COLO668 (cell line): Measurements from ENCODE around the gene KCTD20.

Experiments
- DNase-seq: peaks from one replicate; lab custom pipeline; 2025; ENCODE audit not compliant: unreplicated experiment; lab: John Stamatoyannopoulos, UW

Gene KCTD20

DNA sequence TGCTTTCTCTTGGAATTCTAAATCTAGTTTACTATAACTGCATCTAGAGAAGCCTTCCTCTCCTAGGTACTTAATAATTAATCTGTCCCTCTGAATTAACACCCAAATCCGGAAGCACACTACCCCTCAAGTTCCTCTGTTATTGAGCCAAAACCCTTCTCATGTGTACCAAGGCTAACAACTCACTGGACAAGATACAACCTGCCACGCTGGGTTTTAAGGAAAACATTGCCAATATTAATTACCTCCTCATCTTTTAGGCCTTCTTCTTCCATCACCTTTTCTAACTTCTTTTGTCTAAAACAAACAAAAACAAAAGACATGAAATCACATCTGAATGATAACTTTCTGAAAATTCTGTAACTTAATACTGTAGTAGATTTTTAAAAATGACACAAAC, 82.5 kb downstream of the KCTD20 start:
- no peak for DNase-seq

- no peak for DNase-seq
Measured at GRCh38 chr6:36526066-36526465, 83.3 kb downstream of the KCTD20 start.

GRCh38 chr6:36533321-36533720, 90.5 kb downstream of the KCTD20 start:
- no peak for DNase-seq

- no peak for DNase-seq
Measured at GRCh38 chr6:36536873-36537547, 94.2 kb downstream of the KCTD20 start.

- no peak for DNase-seq
Measured at GRCh38 chr6:36539814-36540568, 97.2 kb downstream of the KCTD20 start.
